ENCODE measurements around the gene PTPRJ.

PTPRJ gene

GRCh38 chr11:48163360-48164100 lies 183.2 kb downstream of the PTPRJ start:
- Histone ChIP-seq H3K4me3 (ENCODE audit: low read depth, low read length) (no peak overlapping the region), H3K4me1 (ENCODE audit: control insufficient read depth, insufficient read depth, low read length) (no peaks in the 10 kb centered on the region), H3K9me3 (ENCODE audit: control insufficient read depth, insufficient read depth, low read depth, low read length) (no peaks in the 10 kb centered on the region), H3K9ac (ENCODE audit: low read length) (no peak overlapping the region), H3K27me3 (ENCODE audit: control insufficient read depth, insufficient read depth, low read length) (no peaks in the 10 kb centered on the region), H3K36me3 (ENCODE audit: control insufficient read depth, insufficient read depth, low read length) (peaks cover 21% of the 10 kb centered on the region), H3K27ac (ENCODE audit: low read depth, low read length) (no peak overlapping the region)

- H3K4me3 ChIP-seq (ENCODE audit: low read depth, low read length), result no peak overlapping the region
- no peak overlapping the region for H3K27ac ChIP-seq (ENCODE audit: low read depth, low read length)
- no peaks in the 10 kb centered on the region for H3K27me3 ChIP-seq (ENCODE audit: control insufficient read depth, insufficient read depth, low read length)
- no peak overlapping the region for H3K9ac ChIP-seq (ENCODE audit: low read length)
- H3K36me3 ChIP-seq (ENCODE audit: control insufficient read depth, insufficient read depth, low read length), result peaks cover 21% of the 10 kb centered on the region
- H3K9me3 ChIP-seq (ENCODE audit: control insufficient read depth, insufficient read depth, low read depth, low read length), result no peaks in the 10 kb centered on the region
- no peaks in the 10 kb centered on the region for H3K4me1 ChIP-seq (ENCODE audit: control insufficient read depth, insufficient read depth, low read length)
These were observed 184.5 kb downstream of the PTPRJ start for GRCh38 chr11:48164836-48165235.

GRCh38 chr11:48165426-48165825 lies 185.1 kb downstream of the PTPRJ start:
- Histone ChIP-seq H3K27me3 (ENCODE audit: control insufficient read depth, insufficient read depth, low read length) (no peaks in the 10 kb centered on the region), H3K9ac (ENCODE audit: low read length) (no peak overlapping the region), H3K9me3 (ENCODE audit: control insufficient read depth, insufficient read depth, low read depth, low read length) (no peaks in the 10 kb centered on the region), H3K27ac (ENCODE audit: low read depth, low read length) (no peak overlapping the region), H3K36me3 (ENCODE audit: control insufficient read depth, insufficient read depth, low read length) (peaks cover 21% of the 10 kb centered on the region), H3K4me1 (ENCODE audit: control insufficient read depth, insufficient read depth, low read length) (no peaks in the 10 kb centered on the region), H3K4me3 (ENCODE audit: low read depth, low read length) (no peak overlapping the region)

GRCh38 chr11:48167380-48167779 lies 187.0 kb downstream of the PTPRJ start:
- H3K9me3 ChIP-seq (ENCODE audit: control insufficient read depth, insufficient read depth, low read depth, low read length), result no peaks in the 10 kb centered on the region
- H3K27me3 ChIP-seq (ENCODE audit: control insufficient read depth, insufficient read depth, low read length), result no peaks in the 10 kb centered on the region
- no peak overlapping the region for H3K4me3 ChIP-seq (ENCODE audit: low read depth, low read length)
- H3K27ac ChIP-seq (ENCODE audit: low read depth, low read length), result no peak overlapping the region
- no peaks in the 10 kb centered on the region for H3K4me1 ChIP-seq (ENCODE audit: control insufficient read depth, insufficient read depth, low read length)
- H3K36me3 ChIP-seq (ENCODE audit: control insufficient read depth, insufficient read depth, low read length), result peaks cover 21% of the 10 kb centered on the region
- H3K9ac ChIP-seq (ENCODE audit: low read length), result no peak overlapping the region

GRCh38 chr11:48168815-48169214 lies 188.5 kb downstream of the PTPRJ start:
- Histone ChIP-seq H3K4me3 (ENCODE audit: low read depth, low read length) (no peak overlapping the region), H3K27ac (ENCODE audit: low read depth, low read length) (no peak overlapping the region), H3K4me1 (ENCODE audit: control insufficient read depth, insufficient read depth, low read length) (no peaks in the 10 kb centered on the region), H3K27me3 (ENCODE audit: control insufficient read depth, insufficient read depth, low read length) (no peaks in the 10 kb centered on the region), H3K36me3 (ENCODE audit: control insufficient read depth, insufficient read depth, low read length) (peaks cover 16% of the 10 kb centered on the region), H3K9ac (ENCODE audit: low read length) (no peak overlapping the region), H3K9me3 (ENCODE audit: control insufficient read depth, insufficient read depth, low read depth, low read length) (no peaks in the 10 kb centered on the region)

- Histone ChIP-seq H3K9ac (ENCODE audit: low read length) (no peak overlapping the region), H3K27me3 (ENCODE audit: control insufficient read depth, insufficient read depth, low read length) (no peaks in the 10 kb centered on the region), H3K27ac (ENCODE audit: low read depth, low read length) (no peak overlapping the region), H3K36me3 (ENCODE audit: control insufficient read depth, insufficient read depth, low read length) (peaks cover 11% of the 10 kb centered on the region), H3K4me3 (ENCODE audit: low read depth, low read length) (no peak overlapping the region), H3K9me3 (ENCODE audit: control insufficient read depth, insufficient read depth, low read depth, low read length) (no peaks in the 10 kb centered on the region), H3K4me1 (ENCODE audit: control insufficient read depth, insufficient read depth, low read length) (no peaks in the 10 kb centered on the region)
These were observed 188.9 kb downstream of the PTPRJ start for GRCh38 chr11:48169259-48169658.

GRCh38 chr11:48169717-48170116 lies 189.4 kb downstream of the PTPRJ start:
- H3K4me3 ChIP-seq (ENCODE audit: low read depth, low read length), result no peak overlapping the region
- no peaks in the 10 kb centered on the region for H3K9me3 ChIP-seq (ENCODE audit: control insufficient read depth, insufficient read depth, low read depth, low read length)
- H3K9ac ChIP-seq (ENCODE audit: low read length), result no peak overlapping the region
- peaks cover 10% of the 10 kb centered on the region; the same call in 1 of the 2 replicates for H3K36me3 ChIP-seq (ENCODE audit: control insufficient read depth, insufficient read depth, low read length)
- H3K27ac ChIP-seq (ENCODE audit: low read depth, low read length), result no peak overlapping the region
- no peaks in the 10 kb centered on the region for H3K27me3 ChIP-seq (ENCODE audit: control insufficient read depth, insufficient read depth, low read length)
- H3K4me1 ChIP-seq (ENCODE audit: control insufficient read depth, insufficient read depth, low read length), result no peaks in the 10 kb centered on the region

GRCh38 chr11:48170241-48171233 lies 190.2 kb downstream of the PTPRJ start:
- no peaks in the 10 kb centered on the region for H3K27me3 ChIP-seq (ENCODE audit: control insufficient read depth, insufficient read depth, low read length)
- H3K9ac ChIP-seq (ENCODE audit: low read length), result no peak overlapping the region
- peaks cover 7% of the 10 kb centered on the region; the same call in 1 of the 2 replicates for H3K36me3 ChIP-seq (ENCODE audit: control insufficient read depth, insufficient read depth, low read length)
- no peak overlapping the region for H3K27ac ChIP-seq (ENCODE audit: low read depth, low read length)
- no peaks in the 10 kb centered on the region for H3K4me1 ChIP-seq (ENCODE audit: control insufficient read depth, insufficient read depth, low read length)
- no peaks in the 10 kb centered on the region; the same call in 1 of the 2 replicates for H3K9me3 ChIP-seq (ENCODE audit: control insufficient read depth, insufficient read depth, low read depth, low read length)
- no peak overlapping the region for H3K4me3 ChIP-seq (ENCODE audit: low read depth, low read length)

GRCh38 chr11:48172818-48173609 lies 192.7 kb downstream of the PTPRJ start:
- no peak overlapping the region for H3K4me3 ChIP-seq (ENCODE audit: low read depth, low read length)
- no peak overlapping the region for H3K27ac ChIP-seq (ENCODE audit: low read depth, low read length)
- H3K36me3 ChIP-seq (ENCODE audit: control insufficient read depth, insufficient read depth, low read length), result no peaks in the 10 kb centered on the region; the same call in 1 of the 2 replicates
- H3K27me3 ChIP-seq (ENCODE audit: control insufficient read depth, insufficient read depth, low read length), result no peaks in the 10 kb centered on the region
- peaks cover 8% of the 10 kb centered on the region; the same call in 1 of the 2 replicates for H3K9me3 ChIP-seq (ENCODE audit: control insufficient read depth, insufficient read depth, low read depth, low read length)
- no peak overlapping the region for H3K9ac ChIP-seq (ENCODE audit: low read length)
- no peaks in the 10 kb centered on the region for H3K4me1 ChIP-seq (ENCODE audit: control insufficient read depth, insufficient read depth, low read length)

GRCh38 chr11:48177661-48178060 lies 197.3 kb downstream of the PTPRJ start:
- Histone ChIP-seq H3K9ac (ENCODE audit: low read length) (no peak overlapping the region), H3K9me3 (ENCODE audit: control insufficient read depth, insufficient read depth, low read depth, low read length) (peaks cover 12% of the 10 kb centered on the region; the same call in 1 of the 2 replicates), H3K4me3 (ENCODE audit: low read depth, low read length) (no peak overlapping the region), H3K27ac (ENCODE audit: low read depth, low read length) (no peak overlapping the region), H3K4me1 (ENCODE audit: control insufficient read depth, insufficient read depth, low read length) (no peaks in the 10 kb centered on the region), H3K27me3 (ENCODE audit: control insufficient read depth, insufficient read depth, low read length) (no peaks in the 10 kb centered on the region), H3K36me3 (ENCODE audit: control insufficient read depth, insufficient read depth, low read length) (no peaks in the 10 kb centered on the region)

All from HUES6 (cell line).